Omental fat pad (tissue), 4 donors: Measurements from ENCODE around the gene ZNF521. TPM values are rescaled to one million over a fixed set of nuclear protein-coding genes. Genes with fewer than 3 reads are reported as not detected.
"Not testable (repeated sequence)": the region's sequence is repeated elsewhere in the genome, so short reads cannot be mapped to it uniquely, and the experiment has no call there.

Experiments
- ATAC-seq: fragments of 150-250 bp; one replicate; pipeline ENCODE4 v1.9.1; 2016; ENCODE audit warnings: mild to moderate bottlenecking, moderate library complexity; ENCODE audit not compliant: low FRiP score
- DNase-seq: peaks from one replicate; pipeline ENCODE4 v3.0.0-alpha.2; 2019; ENCODE audit warnings: low spot score
- total RNA-seq, 4 donors: library from RNA; depleted of rRNA; stranded (reverse); fragments of >200 nt; gene quantifications; one replicate each; pipeline ENCODE4 v1.1.0, GENCODE V29; 2016
- TF ChIP-seq, protein P1 (sequence below), 3 donors: fragments of 450-650 bp; IDR thresholded peaks; one replicate each; pipeline ENCODE4 v1.5.1; 2016 to 2017; ENCODE audit warnings: antibody characterized with exemption in 3 of 3, mild to moderate bottlenecking in 3 of 3, moderate library complexity in 2 of 3

ZNF521 gene
- total RNA-seq, 4 donors from 2014 or later, result 15.0 to 79.9 (median 28.1) TPM

DNA sequence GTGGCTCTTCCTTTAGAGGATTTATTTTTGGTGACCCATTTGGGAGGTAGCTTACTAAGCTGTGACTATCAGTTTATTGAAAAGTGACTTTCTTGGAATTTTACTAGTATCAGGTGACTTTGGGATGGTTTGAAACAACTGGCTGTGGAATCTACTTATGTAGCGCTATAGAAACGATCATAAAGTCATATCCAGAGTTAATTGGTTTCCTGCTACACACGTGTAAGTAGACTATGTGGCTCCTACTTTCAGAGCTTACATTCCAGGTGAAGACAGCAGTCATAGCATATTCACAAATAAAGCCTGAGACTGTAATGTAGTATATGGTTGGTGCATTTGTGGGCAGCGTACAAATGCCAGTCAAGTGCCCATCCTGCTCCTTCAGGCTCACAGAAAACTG, 308.9 kb downstream of the ZNF521 start:
- ATAC-seq (no peak), DNase-seq (no peak)
- TF ChIP-seq, protein P1, sequence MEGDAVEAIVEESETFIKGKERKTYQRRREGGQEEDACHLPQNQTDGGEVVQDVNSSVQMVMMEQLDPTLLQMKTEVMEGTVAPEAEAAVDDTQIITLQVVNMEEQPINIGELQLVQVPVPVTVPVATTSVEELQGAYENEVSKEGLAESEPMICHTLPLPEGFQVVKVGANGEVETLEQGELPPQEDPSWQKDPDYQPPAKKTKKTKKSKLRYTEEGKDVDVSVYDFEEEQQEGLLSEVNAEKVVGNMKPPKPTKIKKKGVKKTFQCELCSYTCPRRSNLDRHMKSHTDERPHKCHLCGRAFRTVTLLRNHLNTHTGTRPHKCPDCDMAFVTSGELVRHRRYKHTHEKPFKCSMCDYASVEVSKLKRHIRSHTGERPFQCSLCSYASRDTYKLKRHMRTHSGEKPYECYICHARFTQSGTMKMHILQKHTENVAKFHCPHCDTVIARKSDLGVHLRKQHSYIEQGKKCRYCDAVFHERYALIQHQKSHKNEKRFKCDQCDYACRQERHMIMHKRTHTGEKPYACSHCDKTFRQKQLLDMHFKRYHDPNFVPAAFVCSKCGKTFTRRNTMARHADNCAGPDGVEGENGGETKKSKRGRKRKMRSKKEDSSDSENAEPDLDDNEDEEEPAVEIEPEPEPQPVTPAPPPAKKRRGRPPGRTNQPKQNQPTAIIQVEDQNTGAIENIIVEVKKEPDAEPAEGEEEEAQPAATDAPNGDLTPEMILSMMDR (IDR thresholded peaks at IDR 0.05), result no peak

DNA sequence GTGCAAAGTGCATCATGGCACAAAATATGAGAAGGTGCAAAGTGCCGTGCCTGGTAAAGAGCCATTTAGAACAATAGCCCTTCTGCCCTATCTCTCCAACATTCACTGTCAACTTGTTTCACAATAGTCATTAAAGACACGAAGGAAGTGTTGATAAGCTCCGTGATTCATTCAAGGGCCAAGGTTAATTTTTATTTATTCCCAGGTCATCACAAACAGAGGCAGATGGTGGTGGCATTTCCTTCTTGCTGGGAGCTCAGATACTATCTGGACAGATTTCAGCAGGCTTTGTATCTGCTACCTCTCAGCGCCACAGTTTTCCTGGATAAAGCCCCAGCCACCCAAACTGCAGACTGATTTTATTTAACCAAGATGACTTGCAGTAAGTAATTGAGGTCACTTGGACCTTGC, 309.3 kb downstream of the ZNF521 start:
- ATAC-seq, result no peak
- DNase-seq, result no peak
- TF ChIP-seq, protein P1 (IDR thresholded peaks at IDR 0.05), result no peak

DNA sequence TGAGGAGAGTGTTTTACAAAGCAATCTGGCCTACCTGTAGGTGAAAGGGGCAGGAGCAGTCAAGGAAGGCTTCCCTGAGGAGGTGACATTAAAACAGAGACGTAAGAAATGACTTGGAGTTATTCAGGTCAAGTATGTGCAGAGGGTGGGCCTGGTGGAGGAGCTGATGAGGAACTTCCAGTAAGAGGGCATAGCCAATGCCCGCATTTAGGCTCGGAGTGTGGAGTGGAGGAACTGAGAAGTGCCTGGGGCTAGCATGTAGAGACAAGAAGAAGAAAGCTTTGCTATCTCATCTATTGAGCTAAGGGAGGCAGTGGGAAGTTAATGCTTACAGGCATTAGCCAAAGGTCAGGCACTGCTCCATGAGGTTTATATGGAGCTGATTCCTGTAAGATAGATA, 312.2 kb downstream of the ZNF521 start:
- DNase-seq, result no peak
- ATAC-seq, result no peak
- TF ChIP-seq, protein P1 (IDR thresholded peaks at IDR 0.05), result no peak

DNA sequence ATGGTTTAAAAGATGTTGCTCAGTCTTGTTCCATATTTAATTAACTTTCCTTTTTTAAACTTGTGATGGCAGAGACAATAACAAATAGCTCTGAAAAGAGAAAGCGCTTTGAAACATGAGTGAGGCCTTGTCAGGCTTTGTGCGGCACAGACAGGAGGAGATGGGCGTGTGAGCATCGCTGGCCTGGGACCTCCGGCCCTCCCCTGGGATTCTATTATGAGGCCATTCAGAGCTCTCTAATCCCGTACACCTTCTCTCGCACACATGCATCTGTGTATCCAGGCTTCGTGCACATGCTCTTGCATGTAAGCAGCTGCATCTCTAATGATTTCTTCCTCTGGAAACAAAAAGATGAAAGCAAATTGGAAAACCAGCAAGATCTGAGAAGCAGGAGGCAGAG, 313.7 kb downstream of the ZNF521 start:
- no peak for ATAC-seq
- DNase-seq, result no peak
- TF ChIP-seq, protein P1 (IDR thresholded peaks at IDR 0.05), result no peak

DNA sequence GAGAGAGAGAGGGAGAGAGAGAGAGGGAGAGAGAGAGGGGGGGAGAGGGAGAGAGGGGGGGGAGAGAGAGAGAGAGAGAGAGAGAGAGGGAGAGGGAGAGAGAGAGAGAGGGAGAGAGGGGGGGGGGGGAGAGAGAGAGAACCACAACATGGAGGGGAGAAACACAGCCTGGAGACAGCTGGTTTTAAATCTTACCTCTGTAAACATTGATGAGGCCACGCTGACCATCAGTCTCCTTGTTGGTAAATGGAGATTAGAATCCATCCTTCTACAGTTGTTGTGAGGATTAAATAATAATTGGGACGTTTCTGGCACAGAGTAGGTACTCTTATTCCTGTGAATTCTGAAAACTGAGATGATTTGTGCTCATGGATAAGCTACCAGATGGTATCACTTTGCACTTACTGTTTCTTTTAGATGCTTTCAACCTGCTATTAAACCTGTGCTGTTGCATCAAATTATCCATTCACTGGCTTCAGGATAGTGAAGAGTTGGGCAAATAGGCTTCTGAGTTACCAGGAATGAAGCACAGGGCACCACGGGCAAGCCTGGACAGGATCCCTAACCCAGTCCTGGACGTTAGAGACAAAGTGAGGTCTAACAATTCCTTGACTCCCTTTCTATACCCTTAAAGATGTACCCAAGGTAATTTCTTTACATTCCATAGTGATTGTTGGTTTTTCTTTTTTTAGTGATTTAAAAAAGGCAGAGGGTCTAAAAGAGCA, 318.1 kb downstream of the ZNF521 start:
- ATAC-seq (no peak), DNase-seq (no peak)
- TF ChIP-seq, protein P1 (IDR thresholded peaks at IDR 0.05), result no peak

DNA sequence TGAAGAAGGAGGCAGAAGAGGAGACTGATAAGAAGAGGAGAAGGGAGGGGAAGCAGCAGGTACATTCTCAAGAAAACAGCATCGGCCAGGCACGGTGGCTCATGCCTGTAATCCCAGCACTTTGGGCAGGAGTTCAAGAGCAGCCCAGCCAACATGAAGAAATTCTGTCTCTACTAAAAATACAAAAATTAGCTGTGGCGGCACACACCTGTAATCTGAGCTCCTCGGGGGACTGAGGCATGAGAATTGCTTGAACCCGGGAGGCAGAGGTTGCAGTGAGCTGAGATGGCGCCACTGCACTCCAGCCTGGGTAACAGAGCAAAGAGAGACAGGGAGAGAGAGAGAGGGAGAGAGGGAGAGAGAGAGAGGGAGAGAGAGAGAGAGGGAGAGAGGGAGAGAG, 318.8 kb downstream of the ZNF521 start:
- ATAC-seq, DNase-seq: not testable (repeated sequence)

DNA sequence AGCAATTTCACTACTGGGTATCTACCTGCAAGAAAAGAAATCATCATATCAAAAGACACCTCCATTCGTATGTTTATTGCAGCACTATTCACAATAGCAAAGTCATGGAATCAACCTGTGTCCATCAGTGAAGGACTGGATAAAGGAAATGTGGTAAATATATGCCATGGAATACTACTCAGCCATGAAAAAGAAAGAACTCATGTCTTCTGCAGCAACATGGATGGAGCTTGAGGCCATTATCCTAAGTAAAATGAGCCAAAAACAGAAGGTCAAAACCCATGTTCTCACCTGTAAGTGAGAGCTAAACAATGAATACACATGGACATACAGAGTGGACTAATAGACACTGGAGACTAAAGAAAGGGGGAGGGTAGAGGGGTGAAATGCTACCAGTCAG, 322.2 kb downstream of the ZNF521 start:
- TF ChIP-seq, protein P1 (IDR thresholded peaks at IDR 0.05), result no peak
- no peak for ATAC-seq
- DNase-seq, result no peak
